AG08395 (cell line): ENCODE results near the gene ITPK1.
A peak's percentile ranks its signal among the peaks of the same experiment; 100 is the strongest.
"Not testable (repeated sequence)": the region's sequence is repeated elsewhere in the genome, so short reads cannot be mapped to it uniquely, and the experiment has no call there.

Source experiments
- DNase-seq: peaks from one replicate; pipeline ENCODE4 v3.0.0; 2012; ENCODE audit warnings: mixed read lengths, low spot score

ITPK1 gene

DNA sequence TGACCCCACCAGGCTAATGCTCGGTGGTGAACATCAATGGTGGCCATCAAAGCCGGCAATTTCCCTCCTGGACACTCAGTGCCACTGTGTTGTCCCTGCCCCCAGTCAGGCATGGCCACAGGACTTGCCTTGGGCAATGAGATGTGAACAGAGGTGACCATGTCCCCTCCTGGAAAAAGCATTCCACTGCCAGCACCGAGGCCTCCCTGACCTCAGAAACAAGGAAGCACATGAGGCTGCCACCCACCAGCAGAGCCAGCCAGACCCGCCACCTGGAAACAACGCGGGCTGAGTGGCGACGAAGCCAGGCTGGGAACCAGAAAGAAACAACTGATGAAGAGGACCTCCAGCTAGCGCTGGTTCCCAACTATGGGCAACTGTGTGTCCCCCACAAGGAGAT, 31.8 kb downstream of the ITPK1 start:
- DNase-seq, result no peak

- no peak for DNase-seq
Measured at GRCh38 chr14:93082576-93083001, 33.1 kb downstream of the ITPK1 start.

- no peak for DNase-seq
Measured at GRCh38 chr14:93081876-93082570, 33.7 kb downstream of the ITPK1 start.

DNA sequence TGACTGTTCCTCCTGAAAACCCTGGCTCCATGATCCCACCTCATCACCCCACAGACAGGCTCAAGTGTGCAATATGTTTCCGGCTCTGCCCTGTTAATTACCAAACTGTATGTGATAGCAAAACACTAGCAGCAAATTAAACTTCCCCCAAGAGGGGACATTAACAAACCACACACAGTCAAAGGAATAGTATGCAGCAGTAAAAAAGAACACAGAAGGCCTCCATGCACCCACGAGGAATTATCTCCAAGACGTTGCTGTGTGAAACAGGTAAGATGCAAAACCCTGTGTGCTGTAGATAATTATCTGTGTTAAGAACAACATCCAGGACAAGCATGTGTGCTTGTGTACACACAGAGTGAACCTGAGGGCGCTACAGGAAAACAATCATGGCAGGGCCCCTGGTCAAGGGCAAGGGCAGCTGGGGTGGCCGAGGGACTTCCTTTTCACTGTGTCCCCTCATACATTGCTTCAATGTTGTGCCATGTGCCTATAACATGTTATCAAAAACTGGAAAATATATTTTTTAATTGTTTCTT, 35.8 kb downstream of the ITPK1 start:
- DNase-seq, result no peak

GRCh38 chr14:93079321-93079720, 36.4 kb downstream of the ITPK1 start:
- no peak for DNase-seq

DNA sequence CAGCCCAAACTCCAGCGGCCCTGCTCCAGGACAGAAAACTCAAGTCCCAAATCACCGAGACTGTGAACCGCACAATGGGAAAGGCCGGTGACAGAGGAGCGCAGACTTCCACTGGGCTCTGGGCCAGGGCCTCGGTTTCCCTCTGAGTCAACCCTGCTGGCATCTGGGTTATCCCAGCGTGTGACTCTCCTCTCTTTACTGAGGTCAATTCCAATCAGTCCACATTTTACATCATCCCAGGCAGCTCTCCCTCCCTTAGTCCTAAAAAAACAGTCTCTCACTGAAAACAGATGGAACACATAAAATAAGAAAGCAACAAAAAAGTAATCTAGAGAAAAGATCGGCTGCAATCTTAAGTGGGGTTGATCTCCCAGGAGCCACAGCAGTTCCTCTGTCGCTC, 36.9 kb downstream of the ITPK1 start:
- peak; percentile 86 for DNase-seq

- no peak for DNase-seq
Measured at GRCh38 chr14:93076755-93077154, 39.0 kb downstream of the ITPK1 start.

- no peak for DNase-seq
Measured at GRCh38 chr14:93075891-93076290, 39.8 kb downstream of the ITPK1 start.

DNA sequence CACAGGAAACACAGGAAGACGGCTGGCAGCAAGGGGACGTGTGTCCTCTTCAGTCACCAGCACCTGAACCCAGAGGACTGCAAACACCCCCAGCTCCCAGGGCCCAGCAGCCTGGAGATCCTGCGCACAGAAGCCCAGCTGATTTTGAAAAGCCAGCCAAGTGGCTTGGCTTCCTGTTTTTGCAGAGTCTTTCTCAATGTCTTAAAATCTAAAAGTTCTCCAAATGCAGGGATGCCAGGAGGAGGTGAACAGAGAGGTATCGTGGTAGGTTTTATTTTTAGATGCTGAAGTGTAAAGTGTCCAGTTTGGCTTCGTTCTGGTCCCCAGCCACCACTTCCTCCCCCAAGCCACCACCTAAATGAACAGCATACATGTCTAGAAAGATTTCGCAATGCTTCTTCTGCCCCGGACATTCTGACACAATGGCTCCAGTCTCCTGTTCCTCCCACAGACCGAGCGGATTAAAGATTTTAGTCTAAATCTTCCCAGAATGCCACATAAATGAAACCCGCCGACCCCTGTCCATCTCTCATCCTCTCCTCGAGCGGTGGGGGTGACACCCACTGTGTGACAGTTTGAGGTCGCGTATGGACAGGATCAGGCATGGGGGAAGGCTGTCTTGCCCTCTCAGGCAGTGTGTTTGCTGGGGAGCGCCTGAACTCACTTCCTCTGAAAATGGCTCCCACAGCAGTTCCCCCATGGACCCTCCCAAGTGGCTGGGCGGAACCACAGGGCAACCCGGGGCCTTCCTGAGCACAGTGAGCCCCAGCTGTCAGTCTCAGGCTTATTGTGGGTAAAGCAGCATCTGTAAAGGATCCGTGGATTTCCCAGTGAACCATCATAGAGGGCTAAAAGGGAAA, 41.6 kb downstream of the ITPK1 start:
- peak; percentile 46 for DNase-seq

- no peak for DNase-seq
Measured at GRCh38 chr14:93073358-93073707, 42.4 kb downstream of the ITPK1 start.

- DNase-seq, result no peak
Measured at GRCh38 chr14:93072659-93073357, 42.9 kb downstream of the ITPK1 start.

GRCh38 chr14:93068711-93069110, 47.0 kb downstream of the ITPK1 start:
- no peak for DNase-seq

- DNase-seq, result no peak
Measured at GRCh38 chr14:93067088-93067487, 48.6 kb downstream of the ITPK1 start.

DNA sequence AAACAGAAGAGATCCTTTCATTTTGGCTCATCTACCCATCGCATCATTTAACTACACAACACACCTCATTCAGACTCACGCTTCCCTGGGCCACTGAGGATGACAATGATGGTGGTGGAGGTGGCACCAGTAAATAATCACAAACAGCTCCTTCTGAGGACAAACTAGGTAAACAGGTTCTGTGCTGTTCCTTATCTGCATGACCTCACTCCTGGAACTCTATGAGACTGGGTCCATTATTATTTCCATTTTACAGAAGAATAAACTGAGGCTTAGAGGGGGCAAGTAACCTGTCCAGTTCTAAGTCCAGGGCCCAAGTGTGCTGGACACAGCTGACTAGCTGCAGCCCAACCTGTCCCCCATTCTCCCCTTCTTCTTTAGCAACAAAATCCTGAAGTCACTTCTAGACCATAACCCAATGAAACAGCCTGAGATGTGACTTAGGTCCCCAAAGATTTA, 50.4 kb downstream of the ITPK1 start:
- DNase-seq, result no peak

- peak; percentile 20 for DNase-seq
Measured at GRCh38 chr14:93064411-93065271, 51.1 kb downstream of the ITPK1 start.

- DNase-seq, result no peak
Measured at GRCh38 chr14:93063393-93063792, 52.3 kb downstream of the ITPK1 start.

DNA sequence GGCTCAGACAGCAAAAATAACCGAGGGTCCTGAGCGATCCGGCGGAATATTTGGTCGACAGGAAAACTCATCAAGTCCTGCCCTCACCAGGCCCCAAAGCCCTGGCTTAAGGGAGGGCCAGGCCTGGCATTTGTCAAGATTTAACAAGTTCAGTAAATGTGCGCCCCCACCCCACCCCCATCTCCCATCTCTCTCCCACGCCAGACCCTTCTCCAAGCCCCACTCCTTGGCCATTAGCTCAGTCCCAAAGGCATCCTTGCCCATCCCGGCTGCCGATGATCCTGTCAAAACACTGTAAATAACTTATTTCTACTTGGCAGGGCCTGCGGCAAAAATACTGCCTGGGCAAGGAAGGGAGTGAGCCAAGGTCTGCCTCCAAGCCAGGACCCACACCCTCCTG, 52.8 kb downstream of the ITPK1 start:
- DNase-seq, result no peak

GRCh38 chr14:93062013-93062412, 53.7 kb downstream of the ITPK1 start:
- DNase-seq, result not testable (repeated sequence)

DNA sequence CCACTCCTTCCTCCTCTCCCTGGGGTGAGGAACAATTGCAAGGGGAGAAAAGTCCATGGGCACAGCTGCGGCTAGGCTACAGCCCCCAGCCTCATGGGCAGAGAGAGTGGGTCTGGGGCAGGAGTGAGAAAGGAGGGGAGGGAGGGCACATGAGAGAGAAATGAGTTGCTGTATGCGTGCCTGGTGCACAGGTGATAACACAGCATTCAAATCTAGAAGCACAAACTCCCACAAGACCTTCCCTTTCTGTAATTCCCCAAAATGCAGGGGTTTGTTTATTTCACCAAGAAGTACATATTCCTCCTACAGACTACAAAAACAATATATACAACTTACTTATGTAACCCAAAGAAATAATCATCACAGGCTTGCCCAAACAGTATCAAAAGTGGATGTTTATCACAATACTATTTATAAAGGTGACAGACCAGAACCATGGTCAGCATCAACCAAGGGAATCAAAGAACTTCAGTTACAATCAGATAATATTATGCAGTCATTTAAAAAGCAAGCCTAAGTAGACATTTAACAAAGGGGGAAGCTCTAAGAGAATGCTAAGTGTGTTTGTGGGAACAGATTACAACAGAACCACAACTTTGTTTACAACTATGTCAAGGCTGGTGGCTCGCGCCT, 54.2 kb downstream of the ITPK1 start:
- no peak for DNase-seq

GRCh38 chr14:93060841-93061240, 54.9 kb downstream of the ITPK1 start:
- no peak for DNase-seq

GRCh38 chr14:93059917-93060545, 55.7 kb downstream of the ITPK1 start:
- DNase-seq, result no peak
